Measurements from ENCODE around the gene ARID1B.

GRCh38 chr6:156857573-156857972 is 80.4 kb downstream of the ARID1B start:
- TF ChIP-seq CTCF (CRISPR knock-in tag; IDR thresholded peaks at IDR 0.05) (no peak), MYC (CRISPR knock-in tag; IDR thresholded peaks at IDR 0.05; ENCODE audit: borderline replicate concordance) (no peak), GMEB2 (CRISPR knock-in tag; IDR thresholded peaks at IDR 0.05; ENCODE audit: low read depth) (no peak), REST (IDR thresholded peaks at IDR 0.05; ENCODE audit: borderline replicate concordance in 1 of 2, low read depth in 1 of 2, low read length in 2 of 2) (no peak), TEF (CRISPR knock-in tag; IDR thresholded peaks at IDR 0.05) (no peak)
